GM21515 (cell line): ENCODE results near the gene C18orf32.
"Not testable (repeated sequence)": the region's sequence is repeated elsewhere in the genome, so short reads cannot be mapped to it uniquely, and the experiment has no call there.

ENCODE experiments used
- ATAC-seq: cut with Tn5 transposase; IDR thresholded peaks from one replicate; pipeline ENCODE4 v1.9.1; 2021; ENCODE audit not compliant: unreplicated experiment

C18orf32 gene

DNA sequence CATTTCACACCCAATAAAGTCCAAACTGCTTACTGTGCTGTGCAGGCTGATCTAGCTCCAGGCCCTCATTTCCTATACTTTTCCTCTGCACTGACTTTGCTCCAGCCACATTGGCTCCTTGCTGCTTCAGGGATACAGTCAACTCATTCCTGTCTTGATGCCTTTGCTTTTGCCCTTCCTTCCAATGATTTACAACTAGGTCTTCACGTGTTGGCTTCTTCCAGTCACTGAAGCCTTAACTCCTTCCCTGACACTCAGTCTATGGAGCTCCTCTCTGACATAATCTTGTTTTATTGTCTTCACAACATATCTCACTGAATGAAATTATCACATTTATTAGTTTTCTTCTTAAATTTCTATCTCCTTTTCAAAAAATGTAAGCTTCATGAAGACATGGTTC is 16.9 kb upstream of the C18orf32 start:
- no peak for ATAC-seq

DNA sequence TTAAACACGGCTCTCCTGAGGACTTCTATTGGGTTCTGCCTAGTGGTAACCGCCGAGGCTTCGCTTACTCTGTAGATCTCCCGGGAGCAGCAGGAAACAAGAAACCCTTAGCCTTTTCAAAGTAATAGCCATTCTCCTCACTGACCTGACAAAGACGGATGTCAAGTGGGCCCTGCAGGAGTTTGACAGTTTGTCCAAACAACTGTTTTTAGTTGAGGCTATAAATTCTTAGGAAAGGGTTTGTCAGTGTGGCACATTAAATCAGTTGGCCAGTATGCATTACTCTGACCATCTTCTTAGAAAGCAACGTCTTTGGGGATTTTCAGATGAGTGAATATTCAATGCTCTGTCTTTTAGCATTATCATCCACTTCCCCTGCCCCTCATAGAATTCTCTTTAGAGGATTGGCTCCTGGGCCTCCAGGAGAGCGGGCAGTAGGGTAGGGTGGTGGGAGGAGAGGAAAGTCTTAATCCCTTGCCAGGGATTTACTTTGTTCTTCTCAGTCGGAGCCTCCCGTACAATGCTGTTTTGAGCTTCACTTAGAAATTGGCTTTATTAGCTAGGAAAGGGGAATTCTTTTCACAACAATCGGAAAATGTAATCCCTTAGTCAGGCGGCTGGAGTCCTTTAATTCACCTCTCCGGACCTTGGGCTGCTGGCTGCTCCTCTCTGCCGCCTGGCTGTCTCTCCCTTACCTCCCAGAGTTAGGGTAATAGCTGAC is 13.3 kb upstream of the C18orf32 start:
- no peak for ATAC-seq

- no peak for ATAC-seq
Observed at GRCh38 chr18:49499046-49499637, 12.1 kb upstream of the C18orf32 start.

DNA sequence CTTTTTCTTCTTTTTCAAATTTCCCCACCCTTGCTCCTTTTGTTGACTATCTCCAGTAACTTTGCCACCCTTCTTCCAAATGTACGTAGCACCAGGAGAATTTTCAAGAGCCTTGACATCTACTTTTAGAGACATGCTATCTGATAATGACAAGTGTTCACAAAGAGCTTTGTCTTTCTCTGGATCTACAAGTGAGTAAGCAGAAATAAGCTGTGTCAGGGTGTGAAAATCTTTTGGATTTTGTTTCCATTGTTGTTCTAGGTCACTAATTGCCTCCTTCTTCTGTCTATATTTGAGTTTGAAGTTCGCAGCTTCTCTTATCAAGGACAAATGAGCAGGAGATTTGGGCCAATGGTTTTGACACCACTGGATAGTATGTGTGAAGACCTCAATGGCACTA is 8.4 kb upstream of the C18orf32 start:
- ATAC-seq, result no peak

DNA sequence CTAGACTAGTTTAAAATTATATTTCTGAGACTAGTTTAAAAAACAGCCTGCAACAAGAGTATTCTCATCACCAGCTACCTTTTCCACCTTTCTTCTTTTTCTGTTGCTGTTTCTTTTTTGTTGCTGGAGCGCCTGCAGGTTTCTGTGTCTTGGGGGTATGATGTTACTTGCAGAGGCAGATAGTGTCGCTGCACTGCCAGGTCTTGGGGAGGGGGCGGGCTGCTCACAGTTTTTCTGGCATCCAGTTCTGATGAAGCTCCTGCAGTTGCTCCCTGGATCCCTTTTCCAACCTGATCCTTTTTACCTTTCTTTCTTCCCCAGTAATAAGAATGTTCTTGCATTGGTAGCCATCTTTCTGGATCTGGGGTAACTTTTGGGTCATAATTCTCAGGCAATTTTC is 8.0 kb upstream of the C18orf32 start:
- no peak for ATAC-seq

DNA sequence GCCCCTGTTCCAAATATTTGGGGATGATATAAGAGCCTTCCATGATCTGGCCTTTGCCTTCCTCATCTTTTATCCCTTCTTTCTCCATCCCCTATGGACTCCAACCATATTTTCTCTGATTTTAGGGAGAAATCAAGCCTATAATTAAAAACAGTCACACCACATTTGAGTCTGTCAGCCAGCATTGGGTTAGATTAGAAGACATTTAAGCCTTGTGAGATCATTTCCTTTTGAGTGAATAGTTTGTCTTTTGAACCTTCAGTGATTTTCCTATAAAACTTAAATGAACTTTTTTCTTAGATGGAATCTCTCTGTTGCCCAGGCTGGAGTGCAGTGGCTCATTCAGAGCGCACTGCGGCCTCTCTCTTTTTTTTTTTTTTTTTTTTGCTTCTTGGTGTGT is 7.6 kb upstream of the C18orf32 start:
- no peak for ATAC-seq

DNA sequence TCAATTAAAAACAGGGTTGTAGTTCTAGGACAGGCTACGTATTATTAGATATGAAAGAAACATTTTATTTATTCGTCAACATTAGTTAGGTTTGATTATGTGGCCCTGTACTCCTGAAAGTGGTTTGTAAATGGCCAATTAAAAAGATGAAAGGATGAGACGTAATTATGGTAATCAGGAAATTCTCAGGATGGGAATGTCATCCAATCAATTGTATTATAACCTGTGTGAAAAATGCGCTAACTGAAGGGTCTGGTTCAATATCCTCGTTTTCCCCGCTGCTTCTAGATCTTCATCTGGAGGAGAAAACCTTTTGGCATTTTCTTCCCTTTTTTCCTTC is 5.6 kb upstream of the C18orf32 start:
- no peak for ATAC-seq

GRCh38 chr18:49491857-49492693 is 5.0 kb upstream of the C18orf32 start, which contains the start of gene RPL17:
TSS of gene RPL17 (minus strand) at chr18:49492465.
- peak; percentile 74 for ATAC-seq

DNA sequence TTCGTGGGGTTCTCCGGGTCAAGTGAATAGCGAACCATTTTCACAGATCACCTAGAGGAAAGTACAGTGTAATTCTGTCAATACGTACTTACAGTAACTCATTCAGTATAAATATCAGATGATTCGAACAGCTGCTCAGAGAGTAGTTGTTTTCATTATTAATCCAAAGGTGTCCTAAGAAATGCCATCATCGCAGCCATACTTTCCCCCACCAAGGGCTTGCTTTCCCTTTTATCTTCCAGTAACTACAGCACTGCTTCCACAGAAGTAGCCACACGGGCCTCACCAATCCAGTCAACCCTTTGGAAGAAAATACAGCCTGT is 4.5 kb upstream of the C18orf32 start:
- no peak for ATAC-seq

DNA sequence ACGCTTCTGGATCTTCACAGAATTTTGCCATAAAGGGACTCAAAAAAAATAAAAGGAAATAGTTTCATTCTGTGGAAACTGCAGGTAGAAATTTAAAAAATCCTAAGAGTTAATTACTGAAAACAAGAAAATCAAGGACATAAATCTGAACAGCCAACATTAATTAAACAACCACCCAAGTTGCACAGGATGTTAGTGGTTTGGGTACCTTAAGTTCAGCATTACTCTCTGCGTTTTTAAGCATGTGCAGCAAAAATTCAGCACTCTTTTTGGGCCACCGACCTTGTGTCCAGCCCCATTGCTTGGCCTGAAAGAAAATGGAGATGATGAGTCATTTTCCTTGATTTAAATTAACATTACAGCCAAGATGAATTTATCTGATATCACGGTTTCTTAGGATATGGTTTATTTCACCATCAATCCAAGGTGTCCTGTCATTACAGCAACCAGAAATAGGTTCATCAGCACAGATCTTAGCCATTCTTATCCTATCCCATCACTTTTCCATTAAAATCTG is 3.3 kb upstream of the C18orf32 start:
- ATAC-seq, result no peak

- ATAC-seq, result no peak
Observed at GRCh38 chr18:49487711-49488310, 777 bp upstream of the C18orf32 start.

DNA sequence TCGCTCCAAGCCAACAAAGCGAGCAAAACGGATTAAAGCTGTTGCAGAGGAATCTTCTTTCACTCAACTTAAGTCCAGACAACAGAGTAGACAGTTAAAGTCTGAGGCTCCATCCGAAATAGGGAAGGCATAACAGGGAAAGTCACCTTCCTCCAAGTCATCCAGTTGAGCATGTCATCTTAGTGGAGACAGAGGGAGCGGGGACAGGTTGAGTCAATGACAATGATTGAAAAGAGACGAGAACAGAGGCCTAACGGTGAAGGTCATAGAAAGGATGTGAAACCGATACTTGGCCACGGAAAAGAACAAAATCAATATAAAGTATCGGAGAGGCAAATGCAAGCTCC is 455 bp downstream of the C18orf32 start:
- no peak for ATAC-seq

DNA sequence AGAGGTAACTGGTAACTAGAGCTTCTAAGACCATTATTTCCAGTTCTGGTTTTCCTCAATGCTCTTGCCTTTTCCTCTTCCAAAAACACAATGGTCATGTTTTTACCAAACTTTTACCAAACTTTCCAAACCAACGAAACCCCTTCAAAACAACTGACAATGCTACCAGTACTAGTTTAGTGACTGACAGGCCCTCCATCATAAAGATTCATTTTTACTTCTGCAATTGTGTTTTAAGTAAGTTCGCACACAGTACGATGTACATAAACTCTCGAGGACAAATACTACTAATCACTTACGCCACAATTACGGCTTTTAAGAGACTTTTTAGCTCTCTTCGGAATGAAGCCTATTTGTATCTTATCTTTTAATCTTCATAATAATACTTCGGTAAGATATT is 900 bp downstream of the C18orf32 start:
- ATAC-seq, result no peak

DNA sequence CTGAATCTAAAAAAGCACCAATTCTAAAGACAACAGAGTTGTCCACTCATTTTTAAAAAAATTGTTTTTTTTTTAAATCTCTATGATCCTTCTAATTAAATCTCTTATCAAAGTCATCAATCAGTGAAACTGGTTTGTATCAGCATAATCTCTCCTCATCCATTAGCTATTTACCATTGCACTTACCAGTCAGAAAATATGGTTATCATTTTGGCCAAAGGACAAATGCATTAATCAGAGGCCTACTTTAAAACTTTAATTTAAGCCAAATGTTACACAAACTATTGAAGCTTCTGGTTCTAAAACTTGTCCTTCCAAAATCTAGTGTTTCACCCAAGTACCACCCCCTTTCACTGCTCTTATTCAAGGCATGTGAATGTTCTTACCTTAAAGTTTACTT is 3.8 kb downstream of the C18orf32 start:
- ATAC-seq, result no peak

GRCh38 chr18:49481907-49482306 is 5.1 kb downstream of the C18orf32 start:
- no peak for ATAC-seq

DNA sequence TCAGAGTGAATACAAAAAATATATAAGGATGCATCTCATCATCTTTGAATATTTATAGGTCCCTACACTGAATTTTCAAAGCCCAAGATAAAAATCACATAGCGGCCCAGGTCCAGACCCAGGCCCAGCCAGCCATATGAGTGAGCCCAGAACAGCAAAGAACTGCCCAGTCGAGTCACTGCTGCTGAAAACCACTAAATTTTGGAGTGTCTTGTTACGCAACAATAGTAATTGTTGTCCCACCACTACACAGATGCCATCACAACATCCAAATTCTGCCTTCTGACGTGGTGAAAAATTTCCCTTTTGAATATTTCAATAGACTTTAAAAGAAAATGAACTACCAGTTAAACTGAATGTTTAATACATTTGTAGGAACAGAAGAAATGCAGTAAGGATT is 5.7 kb downstream of the C18orf32 start:
- ATAC-seq, result no peak

DNA sequence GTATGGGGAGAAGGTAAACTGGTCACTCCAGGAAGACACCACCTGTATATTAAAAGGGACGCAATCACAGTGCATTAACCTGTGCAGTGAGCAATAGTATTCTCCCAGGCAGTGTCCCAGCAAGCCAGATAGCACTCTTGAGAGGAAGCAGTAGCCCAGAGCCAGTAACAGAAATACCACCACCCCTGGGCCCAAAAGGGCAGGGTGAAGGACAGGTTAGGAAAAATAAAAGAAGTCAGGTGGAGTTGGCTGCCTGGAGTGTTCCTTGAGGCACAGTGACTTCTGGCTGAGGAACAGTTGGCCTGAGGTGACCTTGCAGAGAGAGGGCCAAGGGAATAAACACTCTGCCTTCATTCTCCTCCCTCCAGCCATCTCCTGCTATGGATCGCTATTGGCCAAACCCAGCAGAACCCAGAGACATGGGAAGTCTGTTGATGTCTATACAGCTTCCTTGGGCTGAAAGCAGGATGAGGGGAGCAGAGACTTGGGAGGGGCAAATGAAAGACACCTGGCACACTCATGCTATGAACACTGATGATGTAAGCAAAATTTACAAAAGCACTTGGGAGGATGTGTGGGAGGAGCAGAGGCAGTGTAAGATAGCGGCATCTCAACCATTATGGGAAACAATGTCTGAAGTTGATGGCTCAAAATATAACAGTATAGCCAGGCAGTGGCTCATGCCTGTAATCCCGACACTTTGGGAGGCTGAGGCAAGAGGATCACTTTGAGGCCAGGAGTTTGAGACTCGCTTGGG is 7.5 kb downstream of the C18orf32 start:
- ATAC-seq, result no peak

GRCh38 chr18:49476664-49477411 is 10.2 kb downstream of the C18orf32 start:
- no peak for ATAC-seq

- ATAC-seq, result not testable (repeated sequence)
Observed at GRCh38 chr18:49474935-49475334, 12.1 kb downstream of the C18orf32 start.

GRCh38 chr18:49473721-49474120 is 13.3 kb downstream of the C18orf32 start:
- ATAC-seq, result no peak
